HG03457 (cell line): Measurements from ENCODE around the gene GRIP1.

Experiments used
- ATAC-seq: cut with Tn5 transposase; IDR thresholded peaks from one replicate; pipeline ENCODE4 v1.9.1; 2021; ENCODE audit warnings: moderate number of reproducible peaks; ENCODE audit not compliant: unreplicated experiment

GRIP1 gene

GRCh38 chr12:66647034-66647691 lies 31.7 kb downstream of the GRIP1 start:
- no peak for ATAC-seq

GRCh38 chr12:66644151-66644550 lies 34.7 kb downstream of the GRIP1 start:
- ATAC-seq, result no peak

DNA sequence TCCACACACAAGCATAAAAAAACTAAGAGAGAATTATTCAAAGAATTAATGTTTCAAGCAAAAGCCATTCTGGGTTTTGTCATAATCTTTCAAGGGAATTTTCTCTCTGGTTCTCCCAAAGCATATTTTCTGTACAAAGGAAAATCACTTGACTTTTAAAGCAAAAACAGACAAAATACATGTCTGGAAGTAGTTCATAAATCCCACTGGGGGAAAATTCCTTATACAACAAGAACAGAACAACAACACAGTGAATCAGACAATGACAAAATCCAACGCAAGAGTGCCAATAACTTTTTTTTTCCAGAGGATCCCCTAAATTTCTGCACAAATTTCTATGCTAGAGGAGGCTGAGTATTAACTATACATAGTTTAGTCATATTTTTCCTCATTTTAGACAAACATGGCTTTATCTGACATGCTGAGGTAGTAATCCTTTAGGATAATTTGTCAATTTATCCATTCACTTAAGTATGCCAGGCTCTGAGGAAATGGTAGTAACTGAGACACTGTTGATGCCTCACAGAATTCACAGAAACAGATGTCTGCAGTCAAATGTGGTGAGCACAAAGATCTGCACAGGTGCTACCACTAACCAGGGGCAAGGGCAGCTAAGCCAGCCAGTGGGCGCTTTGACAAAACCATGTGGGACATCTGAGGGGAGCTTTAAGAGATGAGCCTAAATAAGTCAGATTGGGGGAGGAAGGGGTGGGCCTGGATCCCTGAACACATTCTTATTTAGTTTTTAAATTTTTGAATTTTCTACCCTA lies 38.0 kb downstream of the GRIP1 start:
- no peak for ATAC-seq

- ATAC-seq, result no peak
These were observed 40.2 kb downstream of the GRIP1 start for GRCh38 chr12:66638666-66639065.

DNA sequence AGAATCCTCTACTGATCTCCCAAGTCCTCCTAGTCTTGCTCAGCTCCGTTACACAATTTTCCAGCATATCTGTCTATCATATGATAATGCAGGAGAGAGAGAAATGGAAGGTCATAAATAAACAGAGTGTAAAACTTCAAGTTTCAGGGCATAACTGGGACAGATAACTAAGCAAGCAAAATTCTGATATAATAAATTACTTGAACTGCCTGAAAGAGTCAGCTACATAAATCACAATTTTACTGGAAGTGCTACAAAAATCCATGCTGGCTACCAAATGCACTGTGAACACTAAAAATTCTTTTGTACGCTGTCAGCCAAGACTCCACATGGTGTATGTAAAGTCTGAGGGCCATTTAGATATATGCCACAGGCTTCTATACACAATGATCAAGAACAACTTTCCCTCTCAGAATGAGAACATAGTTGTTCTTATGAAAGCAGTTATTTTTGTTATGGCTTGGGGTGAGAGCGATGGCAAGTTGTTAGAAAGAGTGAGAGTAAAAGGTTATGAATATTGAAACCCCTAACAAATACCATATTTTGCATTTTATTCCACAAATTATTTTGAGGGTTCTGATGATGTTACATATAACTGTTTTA lies 41.1 kb downstream of the GRIP1 start:
- ATAC-seq, result no peak

GRCh38 chr12:66636771-66637170 lies 42.1 kb downstream of the GRIP1 start:
- no peak for ATAC-seq

DNA sequence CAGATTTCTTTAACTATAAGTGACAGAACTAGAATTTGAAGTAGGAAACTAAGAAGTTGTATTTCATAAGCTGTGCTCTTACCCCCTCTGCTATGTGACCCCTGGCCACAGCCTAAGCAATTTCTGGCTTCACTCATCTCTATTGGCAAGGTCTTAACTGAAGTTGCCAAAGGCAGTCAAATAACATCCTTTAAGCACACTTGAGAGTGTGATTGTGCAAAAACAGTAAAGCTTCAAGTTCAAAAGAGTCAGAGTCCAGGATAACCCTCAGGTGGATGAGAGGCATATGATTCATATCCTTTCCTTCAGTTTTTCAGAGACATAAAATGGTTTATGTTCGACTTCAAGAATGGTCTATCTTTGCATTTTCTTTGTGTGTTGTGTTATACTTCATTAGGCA lies 45.2 kb downstream of the GRIP1 start:
- ATAC-seq, result no peak

DNA sequence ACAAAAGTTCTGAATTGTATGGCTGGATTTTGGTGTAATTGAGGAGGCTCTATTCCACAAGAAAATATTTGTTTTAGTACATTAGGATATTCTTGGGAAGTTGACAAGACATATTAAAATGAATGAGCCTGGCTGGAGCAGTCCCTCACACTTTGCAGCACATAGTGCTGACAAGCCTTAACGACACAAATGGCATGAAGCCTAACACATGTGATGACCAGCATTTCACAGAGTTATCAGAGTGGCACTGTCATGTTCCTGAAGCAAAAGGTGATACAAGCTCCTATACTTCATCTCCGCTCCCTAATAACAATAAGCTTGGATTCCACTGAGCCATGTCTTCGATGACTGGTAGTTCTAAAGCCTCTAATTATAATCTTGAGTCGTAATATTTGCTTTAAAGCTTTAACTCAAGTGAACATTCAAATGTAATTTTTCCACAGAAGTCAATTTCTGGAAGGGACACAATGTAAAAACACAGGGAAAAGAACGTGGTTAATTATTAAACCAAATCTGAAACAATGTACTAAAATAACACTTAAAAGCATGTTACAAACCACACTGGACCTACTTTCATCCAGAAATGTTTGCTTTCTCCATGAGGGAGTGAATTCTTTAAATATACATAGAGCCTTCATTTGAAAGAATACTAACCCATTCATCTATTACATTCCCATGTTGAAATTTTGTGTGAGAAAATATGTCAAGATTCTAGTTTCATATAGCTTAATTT lies 49.6 kb downstream of the GRIP1 start:
- ATAC-seq, result no peak

- ATAC-seq, result no peak
These were observed 50.9 kb downstream of the GRIP1 start for GRCh38 chr12:66627988-66628317.

- ATAC-seq, result no peak
These were observed 51.4 kb downstream of the GRIP1 start for GRCh38 chr12:66627270-66627987.

- no peak for ATAC-seq
These were observed 54.1 kb downstream of the GRIP1 start for GRCh38 chr12:66624806-66625205.

DNA sequence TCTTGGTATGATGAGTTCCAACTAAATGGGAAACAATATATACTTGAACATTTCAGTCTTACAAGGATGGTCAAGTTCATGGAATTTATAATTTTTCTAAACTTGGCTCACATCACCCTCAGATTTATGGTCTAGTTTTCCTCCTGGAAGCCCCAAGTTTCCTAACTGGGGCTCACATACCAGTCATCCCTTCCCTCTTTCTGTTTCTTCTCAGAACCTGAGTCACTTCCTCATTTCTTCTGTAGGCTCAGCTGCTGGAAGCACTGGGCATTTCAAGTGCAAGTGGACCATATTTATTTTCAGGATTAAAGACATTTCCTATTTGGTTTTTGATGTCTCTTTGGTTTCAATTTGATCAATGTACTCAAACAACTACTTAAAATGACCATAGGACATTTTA lies 55.4 kb downstream of the GRIP1 start:
- ATAC-seq, result no peak

GRCh38 chr12:66620688-66621087 lies 58.2 kb downstream of the GRIP1 start:
- no peak for ATAC-seq

DNA sequence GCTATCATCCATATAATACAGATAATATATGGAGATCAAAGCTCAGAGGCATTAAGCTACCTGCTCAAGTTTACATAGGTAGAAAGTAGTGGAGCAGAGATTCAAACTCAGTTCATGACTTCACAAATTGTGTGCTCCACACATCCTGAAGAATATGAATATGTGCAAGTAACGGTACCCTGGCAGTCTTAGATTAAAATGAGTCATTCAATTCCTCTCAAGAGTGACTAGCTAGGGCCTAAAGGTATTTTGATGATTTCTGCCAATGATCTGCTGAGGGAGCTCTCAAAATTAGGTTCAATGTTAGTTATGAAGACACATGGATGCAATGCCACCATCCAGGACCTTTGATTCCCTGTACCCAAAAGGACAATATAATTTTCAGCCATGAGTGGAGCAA lies 58.9 kb downstream of the GRIP1 start:
- ATAC-seq, result no peak

DNA sequence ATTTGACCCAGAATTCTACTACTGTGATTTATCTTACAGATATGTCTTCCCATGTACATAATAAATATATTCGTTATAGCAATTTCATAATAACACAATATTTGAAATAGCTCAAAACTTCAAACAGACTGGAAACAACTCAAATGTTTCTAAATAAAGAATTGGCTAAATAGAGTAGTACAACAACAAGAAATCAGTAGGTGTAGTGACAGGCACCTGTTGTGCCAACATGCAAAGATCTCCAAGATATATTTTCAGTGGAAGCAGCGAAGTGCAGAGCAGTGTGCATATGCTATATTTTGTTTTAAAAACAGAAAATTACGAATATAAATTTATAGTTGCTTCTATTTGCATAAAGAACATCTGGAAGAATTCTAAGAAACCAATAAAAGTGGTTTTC lies 60.9 kb downstream of the GRIP1 start:
- no peak for ATAC-seq

DNA sequence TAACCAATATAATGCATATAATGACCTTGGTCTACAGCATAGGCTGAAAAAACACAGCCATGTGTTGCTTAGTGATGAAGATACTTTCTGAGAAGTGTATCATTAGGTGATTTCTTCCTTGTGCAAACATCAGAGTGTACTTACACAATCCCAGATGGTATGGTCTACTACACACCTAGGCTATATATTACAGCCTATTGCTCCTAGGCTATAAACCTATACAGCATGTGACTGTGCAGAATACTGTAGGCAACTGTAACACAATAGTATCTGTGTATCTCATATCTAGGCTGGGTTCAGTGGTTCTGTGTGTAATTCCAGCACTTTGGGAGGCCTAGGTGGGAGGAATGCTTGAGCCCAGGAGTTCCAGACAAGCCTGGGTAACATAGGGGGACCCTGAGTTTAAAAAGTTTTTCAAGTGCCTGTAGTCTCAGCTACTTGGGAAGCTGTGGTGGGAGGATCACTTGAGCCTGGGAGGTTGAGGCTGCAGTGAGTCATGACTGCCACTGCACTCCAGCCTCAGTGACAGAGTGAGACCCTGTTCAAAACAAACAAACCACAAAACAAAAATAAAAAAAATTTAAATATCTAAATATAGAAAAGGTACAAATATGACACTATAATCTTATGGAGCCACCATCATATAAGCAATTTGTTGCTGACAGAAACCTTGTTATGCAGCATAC lies 66.6 kb downstream of the GRIP1 start:
- ATAC-seq, result no peak

GRCh38 chr12:66607147-66607546 lies 71.7 kb downstream of the GRIP1 start:
- no peak for ATAC-seq

DNA sequence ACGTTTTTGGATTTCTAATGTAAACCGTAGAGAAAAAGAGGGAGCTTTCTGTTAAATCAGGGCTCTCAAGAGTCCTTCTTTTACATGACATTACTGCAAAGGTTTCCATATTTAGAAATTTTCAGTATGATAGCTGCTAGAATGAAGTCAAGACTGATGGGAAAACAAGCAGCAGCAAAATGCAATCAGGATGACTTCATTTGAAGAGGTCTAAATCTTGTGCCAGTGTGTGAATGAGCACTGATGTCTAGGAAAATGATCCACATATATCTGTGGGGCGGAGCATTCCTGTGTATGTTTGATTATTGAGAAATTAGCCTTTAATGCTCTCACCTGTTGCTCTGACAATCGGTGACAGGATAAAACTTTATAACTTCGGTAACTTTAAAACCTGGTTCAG lies 73.6 kb downstream of the GRIP1 start:
- no peak for ATAC-seq

GRCh38 chr12:66603981-66604479 lies 74.8 kb downstream of the GRIP1 start:
- no peak for ATAC-seq

GRCh38 chr12:66603461-66603860 lies 75.4 kb downstream of the GRIP1 start:
- ATAC-seq, result no peak
